Osteocyte (in vitro differentiated cells): ENCODE measurements around the gene FILIP1. TPM values are rescaled to one million over a fixed set of nuclear protein-coding genes. Genes with fewer than 3 reads are reported as not detected.

ENCODE experiments used
- DNase-seq: peaks from one replicate; pipeline ENCODE4 v3.0.0; 2021; ENCODE audit warnings: mixed read lengths; ENCODE audit not compliant: unreplicated experiment; ENCODE audit errors: extremely low spot score
- H3K27ac Mint-ChIP-seq: one replicate; pipeline ENCODE4 v1.8.0; 2021; ENCODE audit warnings: mild to moderate bottlenecking, mixed read lengths; ENCODE audit not compliant: unreplicated experiment
- H3K27me3 Mint-ChIP-seq: one replicate; pipeline ENCODE4 v1.8.0; 2021; ENCODE audit warnings: mixed read lengths; ENCODE audit not compliant: unreplicated experiment
- H3K36me3 Mint-ChIP-seq: one replicate; pipeline ENCODE4 v1.8.0; 2021; ENCODE audit warnings: mixed read lengths; ENCODE audit not compliant: unreplicated experiment
- H3K4me1 Mint-ChIP-seq: one replicate; pipeline ENCODE4 v1.8.0; 2021; ENCODE audit warnings: mixed read lengths; ENCODE audit not compliant: unreplicated experiment
- H3K4me3 Mint-ChIP-seq: one replicate; pipeline ENCODE4 v1.8.0; 2021; ENCODE audit warnings: mild to moderate bottlenecking, moderate library complexity, mixed read lengths; ENCODE audit not compliant: unreplicated experiment
- H3K9me3 Mint-ChIP-seq: one replicate; pipeline ENCODE4 v1.8.0; 2021; ENCODE audit warnings: mixed read lengths; ENCODE audit not compliant: unreplicated experiment
- long read RNA-seq: library from polyadenylated mRNA; unstranded; transcript quantifications from one replicate; pipeline ENCODE4 v2.0.0, GENCODE V29; 2021
- total RNA-seq: library from RNA; stranded (reverse); gene quantifications from 2 replicates; pipeline ENCODE4 v1.2.1, GENCODE V29; 2021
- TF ChIP-seq, protein P1 (sequence below): fragments of 200-600 bp; sonication (generic); IDR thresholded peaks from 2 replicates; pipeline ENCODE4 v1.5.0; 2021; ENCODE audit warnings: antibody characterized with exemption, mild to moderate bottlenecking, moderate library complexity

Gene FILIP1, protein sequence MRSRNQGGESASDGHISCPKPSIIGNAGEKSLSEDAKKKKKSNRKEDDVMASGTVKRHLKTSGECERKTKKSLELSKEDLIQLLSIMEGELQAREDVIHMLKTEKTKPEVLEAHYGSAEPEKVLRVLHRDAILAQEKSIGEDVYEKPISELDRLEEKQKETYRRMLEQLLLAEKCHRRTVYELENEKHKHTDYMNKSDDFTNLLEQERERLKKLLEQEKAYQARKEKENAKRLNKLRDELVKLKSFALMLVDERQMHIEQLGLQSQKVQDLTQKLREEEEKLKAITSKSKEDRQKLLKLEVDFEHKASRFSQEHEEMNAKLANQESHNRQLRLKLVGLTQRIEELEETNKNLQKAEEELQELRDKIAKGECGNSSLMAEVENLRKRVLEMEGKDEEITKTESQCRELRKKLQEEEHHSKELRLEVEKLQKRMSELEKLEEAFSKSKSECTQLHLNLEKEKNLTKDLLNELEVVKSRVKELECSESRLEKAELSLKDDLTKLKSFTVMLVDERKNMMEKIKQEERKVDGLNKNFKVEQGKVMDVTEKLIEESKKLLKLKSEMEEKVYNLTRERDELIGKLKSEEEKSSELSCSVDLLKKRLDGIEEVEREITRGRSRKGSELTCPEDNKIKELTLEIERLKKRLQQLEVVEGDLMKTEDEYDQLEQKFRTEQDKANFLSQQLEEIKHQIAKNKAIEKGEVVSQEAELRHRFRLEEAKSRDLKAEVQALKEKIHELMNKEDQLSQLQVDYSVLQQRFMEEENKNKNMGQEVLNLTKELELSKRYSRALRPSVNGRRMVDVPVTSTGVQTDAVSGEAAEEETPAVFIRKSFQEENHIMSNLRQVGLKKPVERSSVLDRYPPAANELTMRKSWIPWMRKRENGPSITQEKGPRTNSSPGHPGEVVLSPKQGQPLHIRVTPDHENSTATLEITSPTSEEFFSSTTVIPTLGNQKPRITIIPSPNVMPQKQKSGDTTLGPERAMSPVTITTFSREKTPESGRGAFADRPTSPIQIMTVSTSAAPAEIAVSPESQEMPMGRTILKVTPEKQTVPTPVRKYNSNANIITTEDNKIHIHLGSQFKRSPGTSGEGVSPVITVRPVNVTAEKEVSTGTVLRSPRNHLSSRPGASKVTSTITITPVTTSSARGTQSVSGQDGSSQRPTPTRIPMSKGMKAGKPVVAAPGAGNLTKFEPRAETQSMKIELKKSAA (N-terminal part only)
- total RNA-seq = 0.05 and 0.10 TPM in 2 replicates
- long read RNA-seq = 0 reads

- TF ChIP-seq, protein P1, sequence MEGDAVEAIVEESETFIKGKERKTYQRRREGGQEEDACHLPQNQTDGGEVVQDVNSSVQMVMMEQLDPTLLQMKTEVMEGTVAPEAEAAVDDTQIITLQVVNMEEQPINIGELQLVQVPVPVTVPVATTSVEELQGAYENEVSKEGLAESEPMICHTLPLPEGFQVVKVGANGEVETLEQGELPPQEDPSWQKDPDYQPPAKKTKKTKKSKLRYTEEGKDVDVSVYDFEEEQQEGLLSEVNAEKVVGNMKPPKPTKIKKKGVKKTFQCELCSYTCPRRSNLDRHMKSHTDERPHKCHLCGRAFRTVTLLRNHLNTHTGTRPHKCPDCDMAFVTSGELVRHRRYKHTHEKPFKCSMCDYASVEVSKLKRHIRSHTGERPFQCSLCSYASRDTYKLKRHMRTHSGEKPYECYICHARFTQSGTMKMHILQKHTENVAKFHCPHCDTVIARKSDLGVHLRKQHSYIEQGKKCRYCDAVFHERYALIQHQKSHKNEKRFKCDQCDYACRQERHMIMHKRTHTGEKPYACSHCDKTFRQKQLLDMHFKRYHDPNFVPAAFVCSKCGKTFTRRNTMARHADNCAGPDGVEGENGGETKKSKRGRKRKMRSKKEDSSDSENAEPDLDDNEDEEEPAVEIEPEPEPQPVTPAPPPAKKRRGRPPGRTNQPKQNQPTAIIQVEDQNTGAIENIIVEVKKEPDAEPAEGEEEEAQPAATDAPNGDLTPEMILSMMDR = no peak
- no peak within 1 kb of the TSS for H3K4me3 Mint-ChIP-seq
- no peak within 1 kb of the TSS for H3K27ac Mint-ChIP-seq
- no peak for DNase-seq
- H3K4me1 Mint-ChIP-seq = peaks cover 17% of the 10 kb centered on the region
- H3K9me3 Mint-ChIP-seq = no peaks in the 10 kb centered on the region
- peaks cover 8% of the 10 kb centered on the region for H3K27me3 Mint-ChIP-seq
- H3K36me3 Mint-ChIP-seq = no peaks in the 10 kb centered on the region
Measured at GRCh38 chr6:75493400-75494064, at the start of gene FILIP1. FILIP1 (minus strand) TSS chr6:75493800; CDS start chr6:75414972, 78,828 bp downstream.

DNA sequence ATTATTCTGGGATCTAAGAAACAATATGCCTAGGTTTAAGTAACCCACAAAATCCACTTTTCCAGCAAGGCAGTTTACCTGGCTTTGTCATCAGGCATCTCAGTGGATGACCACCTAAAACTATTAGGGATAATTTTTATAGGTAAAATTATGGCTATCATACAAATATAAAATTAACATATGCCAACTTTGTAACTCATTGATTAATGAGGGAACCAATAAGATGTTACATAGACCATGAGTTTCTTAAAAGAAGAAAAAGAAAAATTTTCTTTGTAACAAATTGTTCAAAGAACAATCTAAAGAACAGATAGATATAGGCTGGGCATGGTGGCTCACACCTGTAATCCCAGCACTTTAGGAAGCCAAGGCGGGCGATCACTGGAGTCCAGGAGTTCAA is 49.7 kb upstream of the FILIP1 start:
- H3K27ac Mint-ChIP-seq = no peak overlapping the region
- TF ChIP-seq, protein P1 = no peak
- H3K4me3 Mint-ChIP-seq = no peak overlapping the region
- no peaks in the 10 kb centered on the region for H3K9me3 Mint-ChIP-seq
- peaks cover 11% of the 10 kb centered on the region for H3K4me1 Mint-ChIP-seq
- no peak for DNase-seq
- H3K27me3 Mint-ChIP-seq = peaks cover 26% of the 10 kb centered on the region
- H3K36me3 Mint-ChIP-seq = no peaks in the 10 kb centered on the region

DNA sequence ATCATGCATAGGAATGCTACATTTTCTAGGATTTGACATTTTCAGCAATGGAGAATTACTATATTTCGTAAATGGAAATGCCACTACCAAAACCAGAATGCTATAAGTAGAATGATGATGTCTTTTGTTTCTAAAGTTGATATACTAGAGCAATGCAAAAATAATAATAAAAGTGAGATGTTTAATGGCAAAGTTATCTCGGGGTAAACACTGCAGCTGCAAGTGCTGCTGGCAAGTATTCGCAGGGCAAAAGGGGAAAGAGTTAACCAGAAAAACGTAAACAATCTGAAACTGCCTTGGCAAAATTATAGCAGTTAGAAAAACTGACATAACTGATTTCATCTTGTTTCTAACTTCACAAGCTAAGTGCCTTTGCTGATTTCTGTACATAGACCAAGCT is 45.5 kb upstream of the FILIP1 start:
- Mint-ChIP-seq H3K4me3 (no peak overlapping the region), H3K27me3 (peaks cover 44% of the 10 kb centered on the region), H3K36me3 (no peaks in the 10 kb centered on the region), H3K27ac (no peak overlapping the region), H3K9me3 (no peaks in the 10 kb centered on the region), H3K4me1 (no peaks in the 10 kb centered on the region)
- no peak for DNase-seq
- TF ChIP-seq, protein P1 = no peak

DNA sequence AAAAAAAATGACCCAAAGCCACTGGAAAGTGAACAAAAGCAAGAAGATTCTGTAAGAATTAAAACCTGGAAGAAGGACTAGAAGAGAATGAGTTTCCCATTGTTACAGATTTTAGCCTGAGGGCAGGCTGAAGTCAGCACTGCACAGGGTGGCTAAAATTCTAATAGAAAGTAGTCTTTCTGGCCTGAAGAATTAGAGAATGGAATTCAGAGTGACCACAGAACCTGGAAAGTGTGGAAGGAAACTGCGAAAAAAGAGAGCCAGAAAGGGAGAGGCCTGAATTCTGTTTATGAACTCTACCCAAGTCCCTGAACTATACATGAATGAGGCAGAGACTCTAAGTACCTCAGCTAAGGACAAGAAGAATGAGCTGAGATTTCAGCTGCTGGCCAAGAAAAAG is 38.9 kb upstream of the FILIP1 start:
- Mint-ChIP-seq H3K36me3 (no peaks in the 10 kb centered on the region), H3K27ac (peak overlapping the region; percentile 52), H3K9me3 (no peaks in the 10 kb centered on the region), H3K4me3 (no peak overlapping the region), H3K27me3 (peaks cover 22% of the 10 kb centered on the region), H3K4me1 (peaks cover 18% of the 10 kb centered on the region)
- TF ChIP-seq, protein P1 = no peak
- DNase-seq = no peak
